Measurements from ENCODE around the gene NME2.
"Not testable (repeated sequence)": the region's sequence is repeated elsewhere in the genome, so short reads cannot be mapped to it uniquely, and the experiment has no call there.

NME2 gene

DNA sequence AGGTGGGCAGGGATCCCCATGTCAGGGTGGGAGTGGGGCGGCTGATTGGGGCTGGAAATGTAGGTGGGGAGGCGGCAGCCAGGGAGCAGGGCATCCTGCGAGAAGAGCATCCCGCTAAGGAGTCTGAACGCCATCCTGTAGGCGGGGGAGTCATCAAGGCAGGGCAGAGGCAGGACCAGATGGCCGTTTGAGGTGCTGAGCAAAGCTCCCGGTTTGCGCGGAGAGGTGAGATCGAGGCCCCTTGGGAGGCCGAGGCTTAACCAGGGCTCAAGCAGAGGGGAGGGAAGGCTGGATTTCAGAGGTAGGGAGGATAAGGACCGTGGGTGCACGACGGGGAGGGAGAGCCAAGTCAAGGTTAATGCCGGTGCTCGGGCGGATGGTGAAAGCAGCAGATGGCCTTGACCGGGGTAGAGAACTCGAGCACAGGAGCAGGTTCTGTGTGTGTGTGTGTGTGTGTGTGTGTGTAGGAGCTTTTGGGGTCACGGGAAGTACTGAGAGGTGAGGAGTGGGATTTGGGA is 472 bp upstream of the NME2 start:
- peak overlapping the region; percentile 92 for H3K4me3 ChIP-seq (ENCODE audit: low read length)
- TF ChIP-seq, protein P1, sequence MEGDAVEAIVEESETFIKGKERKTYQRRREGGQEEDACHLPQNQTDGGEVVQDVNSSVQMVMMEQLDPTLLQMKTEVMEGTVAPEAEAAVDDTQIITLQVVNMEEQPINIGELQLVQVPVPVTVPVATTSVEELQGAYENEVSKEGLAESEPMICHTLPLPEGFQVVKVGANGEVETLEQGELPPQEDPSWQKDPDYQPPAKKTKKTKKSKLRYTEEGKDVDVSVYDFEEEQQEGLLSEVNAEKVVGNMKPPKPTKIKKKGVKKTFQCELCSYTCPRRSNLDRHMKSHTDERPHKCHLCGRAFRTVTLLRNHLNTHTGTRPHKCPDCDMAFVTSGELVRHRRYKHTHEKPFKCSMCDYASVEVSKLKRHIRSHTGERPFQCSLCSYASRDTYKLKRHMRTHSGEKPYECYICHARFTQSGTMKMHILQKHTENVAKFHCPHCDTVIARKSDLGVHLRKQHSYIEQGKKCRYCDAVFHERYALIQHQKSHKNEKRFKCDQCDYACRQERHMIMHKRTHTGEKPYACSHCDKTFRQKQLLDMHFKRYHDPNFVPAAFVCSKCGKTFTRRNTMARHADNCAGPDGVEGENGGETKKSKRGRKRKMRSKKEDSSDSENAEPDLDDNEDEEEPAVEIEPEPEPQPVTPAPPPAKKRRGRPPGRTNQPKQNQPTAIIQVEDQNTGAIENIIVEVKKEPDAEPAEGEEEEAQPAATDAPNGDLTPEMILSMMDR (conservative IDR thresholded peaks at IDR 0.05; ENCODE audit: low read length), result no peak
- DNase-seq (ENCODE audit: low read depth), result peak; percentile 25

DNA sequence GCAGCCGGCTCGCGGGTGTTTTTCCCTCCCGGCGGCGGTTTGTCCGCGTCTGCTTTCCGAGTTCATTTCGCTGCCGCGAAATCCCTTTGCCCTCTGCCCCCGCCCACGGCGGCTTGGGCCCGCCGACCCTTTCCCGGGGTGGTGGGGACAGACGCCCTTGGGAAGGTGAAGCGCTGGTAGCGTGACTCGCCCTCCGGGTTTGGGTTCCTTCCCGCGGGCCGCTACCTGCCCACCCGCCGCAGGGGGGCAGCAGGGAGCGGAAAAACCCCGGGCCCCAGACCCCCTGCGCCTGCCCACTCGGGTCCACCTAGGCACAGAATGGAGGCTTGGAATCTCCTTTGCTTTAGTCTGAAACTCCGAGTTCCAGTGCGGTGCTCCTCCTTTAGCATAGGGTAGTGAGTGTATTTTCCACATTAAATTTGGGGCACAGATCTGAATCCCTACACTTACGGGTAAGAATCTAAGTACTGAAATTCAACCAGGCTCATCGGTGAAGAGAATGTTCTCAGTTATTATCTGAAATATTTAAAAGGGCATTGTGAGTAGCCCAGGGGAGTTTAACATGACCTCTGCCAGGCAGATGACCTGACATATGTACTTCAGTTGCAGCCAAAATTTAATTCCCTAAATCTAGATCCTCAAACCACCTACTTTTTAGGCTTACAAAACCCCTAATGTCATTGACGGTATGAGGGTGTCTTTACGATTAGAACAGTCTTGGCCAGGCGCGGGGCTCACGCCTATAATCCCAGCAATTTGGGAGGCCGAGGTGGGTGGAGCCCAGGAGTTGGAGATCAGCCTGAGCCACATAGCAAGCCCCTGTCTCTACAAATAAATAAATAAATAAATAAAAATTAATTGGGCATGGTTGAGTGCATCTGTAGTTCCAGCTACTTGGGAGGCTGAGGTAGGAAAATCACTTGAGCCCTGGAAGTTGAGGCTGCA is 1.0 kb downstream of the NME2 start:
- peak; percentile 20 for DNase-seq (ENCODE audit: low read depth)
- peak overlapping the region; percentile 92 for H3K4me3 ChIP-seq (ENCODE audit: low read length)
- TF ChIP-seq, protein P1 (conservative IDR thresholded peaks at IDR 0.05; ENCODE audit: low read length), result peak; percentile 56

DNA sequence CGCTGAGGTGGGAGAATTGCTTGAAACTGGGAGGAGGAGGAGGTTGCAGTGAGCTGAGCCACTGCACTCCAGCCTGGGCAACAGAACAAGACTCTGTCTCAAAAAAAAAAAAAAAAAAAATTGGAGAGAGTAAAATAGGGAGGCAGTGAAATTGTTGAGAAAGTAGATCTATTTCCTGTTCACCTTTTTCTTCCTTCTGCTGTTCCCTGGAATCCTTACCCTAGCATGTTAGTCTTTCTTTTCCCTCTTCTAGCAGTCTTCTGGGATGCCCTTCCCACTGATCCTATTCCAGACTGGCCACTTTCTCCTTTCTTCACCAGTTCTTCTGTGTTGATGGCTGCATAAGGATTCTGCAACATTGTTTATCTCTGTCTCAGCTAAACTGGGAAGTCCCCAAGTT is 3.1 kb downstream of the NME2 start:
- no peak overlapping the region for H3K4me3 ChIP-seq (ENCODE audit: low read length)
- TF ChIP-seq, protein P1 (conservative IDR thresholded peaks at IDR 0.05; ENCODE audit: low read length), result no peak
- DNase-seq (ENCODE audit: low read depth), result no peak

DNA sequence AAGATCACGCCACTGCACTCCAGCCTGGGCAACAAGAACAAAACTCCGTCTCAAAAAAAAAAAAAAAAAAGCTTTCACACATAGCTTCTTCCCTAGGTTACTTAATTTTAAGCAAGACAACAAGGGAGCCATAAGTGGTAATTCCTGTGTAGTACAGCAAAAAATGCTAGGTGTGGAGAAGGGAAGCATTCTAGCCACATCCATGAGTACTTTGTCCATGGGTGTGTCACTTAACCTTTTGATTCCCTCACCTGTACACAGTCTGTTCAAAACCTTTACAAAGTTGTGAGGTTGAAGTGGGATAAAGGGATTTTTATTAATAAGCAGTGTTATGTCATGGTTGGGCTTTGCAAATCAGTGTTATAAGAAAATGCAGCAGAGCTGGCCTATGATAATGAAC is 4.5 kb downstream of the NME2 start:
- TF ChIP-seq, protein P1 (conservative IDR thresholded peaks at IDR 0.05; ENCODE audit: low read length), result no peak

DNA sequence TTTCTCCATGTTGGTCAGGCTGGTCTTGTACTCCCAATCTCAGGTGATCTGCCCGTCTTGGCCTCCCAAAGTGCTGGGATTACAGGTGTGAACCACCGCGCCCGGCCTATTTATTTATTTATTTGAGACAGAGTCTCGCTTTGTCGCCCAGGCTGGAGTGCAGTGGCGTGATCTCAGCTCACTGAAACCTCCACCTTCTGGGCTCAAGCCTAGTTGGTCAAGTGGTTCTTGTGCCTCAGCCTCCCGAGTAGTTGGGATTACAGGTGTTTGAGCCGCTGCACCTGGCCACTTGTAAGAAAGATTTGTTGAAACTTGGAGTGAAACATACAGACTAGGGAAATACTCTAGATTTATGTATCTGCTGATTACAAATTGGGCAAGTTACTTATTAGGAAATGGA is 5.8 kb downstream of the NME2 start:
- not testable (repeated sequence) for H3K4me3 ChIP-seq (ENCODE audit: low read length); DNase-seq (ENCODE audit: low read depth)

More for the DNA sequence above, 4.5 kb downstream of the NME2 start:
- no peak overlapping the region for H3K4me3 ChIP-seq (ENCODE audit: low read length)
- DNase-seq (ENCODE audit: low read depth), result no peak

DNA sequence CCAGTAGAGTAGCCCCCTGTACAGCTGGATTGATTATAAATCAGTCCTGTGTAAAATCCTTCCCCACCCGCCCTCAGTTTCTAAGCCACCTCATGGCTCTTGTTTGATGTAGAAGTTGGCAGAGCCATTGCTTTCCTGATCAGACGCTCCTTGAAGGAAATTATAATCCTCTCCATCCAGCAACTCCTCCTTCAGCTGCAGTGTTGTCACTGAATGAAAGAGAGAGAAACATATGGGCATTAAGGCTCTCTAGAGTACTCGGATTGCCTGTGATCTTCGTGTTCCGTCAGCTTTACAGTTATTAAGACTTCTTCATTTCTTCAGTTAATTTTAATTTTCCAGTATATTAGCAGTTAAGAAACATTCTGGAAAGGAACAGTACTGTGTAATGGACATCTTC is 14.3 kb downstream of the NME2 start:
- TF ChIP-seq, protein P1 (conservative IDR thresholded peaks at IDR 0.05; ENCODE audit: low read length), result no peak
- DNase-seq (ENCODE audit: low read depth), result no peak
- no peak overlapping the region for H3K4me3 ChIP-seq (ENCODE audit: low read length)

DNA sequence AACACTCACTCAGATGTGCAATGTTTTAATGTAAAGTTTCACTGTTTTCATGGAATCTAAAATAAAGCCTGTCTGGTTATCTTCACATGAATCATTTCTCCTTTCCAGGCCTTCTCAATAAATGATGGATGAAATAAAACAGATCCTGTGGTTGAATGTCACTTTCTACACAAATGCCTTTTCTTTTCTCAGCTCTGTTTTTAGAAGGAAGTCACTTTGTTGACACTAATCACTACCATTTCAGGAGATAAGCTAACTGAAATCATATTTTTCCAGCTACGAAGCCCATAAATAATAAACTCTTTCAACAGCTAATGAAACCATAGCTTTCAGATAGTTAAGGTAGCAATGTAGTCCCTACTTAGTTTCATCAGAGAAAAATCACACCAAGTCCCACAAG is 17.9 kb downstream of the NME2 start:
- DNase-seq (ENCODE audit: low read depth), result no peak
- H3K4me3 ChIP-seq (ENCODE audit: low read length), result no peak overlapping the region
- TF ChIP-seq, protein P1 (conservative IDR thresholded peaks at IDR 0.05; ENCODE audit: low read length), result no peak
